NCI-H2196 (cell line): Measurements from ENCODE around the gene CYP27B1.
"Not testable (repeated sequence)": the region's sequence is repeated elsewhere in the genome, so short reads cannot be mapped to it uniquely, and the experiment has no call there.

Source experiments
- DNase-seq: peaks from one replicate; lab custom pipeline; 2025; ENCODE audit not compliant: unreplicated experiment; lab: John Stamatoyannopoulos, UW

The CYP27B1 gene

GRCh38 chr12:57793920-57794319 is 27.0 kb upstream of the CYP27B1 start:
- no peak for DNase-seq

- DNase-seq, result no peak
Measured at GRCh38 chr12:57783861-57784260, 17.0 kb upstream of the CYP27B1 start.

DNA sequence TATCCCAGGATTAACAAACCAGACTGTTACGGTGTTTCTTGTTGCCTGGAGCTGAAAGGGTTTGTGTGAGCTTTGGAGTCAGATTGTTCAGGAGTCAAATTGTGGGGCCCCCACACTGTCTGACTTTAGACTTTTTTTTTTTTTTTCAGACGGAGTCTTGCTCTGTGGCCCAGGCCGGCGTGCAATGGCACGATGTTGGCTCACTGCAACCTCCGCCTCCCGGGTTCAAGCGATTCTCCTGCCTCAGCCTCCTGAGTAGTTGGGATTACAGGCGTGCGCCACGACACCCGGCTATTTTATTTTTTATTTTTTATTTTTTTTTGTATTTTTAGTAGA is 16.6 kb upstream of the CYP27B1 start:
- DNase-seq, result no peak

GRCh38 chr12:57782608-57783465 is 16.0 kb upstream of the CYP27B1 start, which contains the start of gene TSFM:
Gene TSFM (plus strand): TSS chr12:57782787. CDS start chr12:57782802, 15 bp downstream.
- DNase-seq, result peak; percentile 97

DNA sequence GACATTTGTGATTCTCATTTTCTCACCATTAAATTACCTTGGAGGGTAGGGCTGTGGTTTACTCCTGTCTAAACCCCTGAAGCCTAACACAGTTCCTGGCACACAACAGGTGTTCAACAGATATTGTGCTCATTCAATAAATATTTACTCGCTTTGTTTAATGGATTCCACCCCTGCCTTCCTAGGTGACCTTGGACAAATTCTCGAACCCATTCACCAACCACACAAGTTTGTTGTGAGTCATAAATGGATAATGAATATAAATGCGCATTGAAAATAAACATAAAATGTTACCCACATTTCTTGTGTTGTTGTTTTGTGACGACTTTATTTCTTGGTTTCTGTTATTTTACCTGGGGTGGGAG is 15.3 kb upstream of the CYP27B1 start:
- DNase-seq, result no peak

GRCh38 chr12:57781801-57782200 is 14.9 kb upstream of the CYP27B1 start:
- no peak for DNase-seq

GRCh38 chr12:57781244-57781643 is 14.4 kb upstream of the CYP27B1 start:
- DNase-seq, result no peak

- no peak for DNase-seq
Measured at GRCh38 chr12:57780284-57780897, 13.5 kb upstream of the CYP27B1 start.

DNA sequence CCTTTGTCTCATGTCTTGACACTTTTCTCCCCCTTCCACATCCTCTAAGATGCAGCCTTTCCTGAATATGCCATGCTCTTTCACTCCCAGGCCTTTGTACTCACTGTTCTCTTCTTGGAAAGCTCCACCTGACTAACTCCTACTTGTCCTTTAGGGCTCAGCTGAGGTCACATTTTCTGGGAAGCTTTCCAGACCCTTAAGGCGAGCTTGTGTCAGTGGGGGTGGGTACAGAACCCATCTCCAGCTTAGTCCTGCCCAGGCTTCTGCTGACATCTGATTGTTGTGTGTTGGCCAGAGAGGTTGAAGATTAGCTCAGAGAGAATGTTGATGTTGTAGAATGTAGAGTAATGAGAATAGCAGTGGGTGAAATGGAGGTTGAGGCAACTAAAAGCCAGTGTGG is 12.9 kb upstream of the CYP27B1 start:
- DNase-seq, result no peak

DNA sequence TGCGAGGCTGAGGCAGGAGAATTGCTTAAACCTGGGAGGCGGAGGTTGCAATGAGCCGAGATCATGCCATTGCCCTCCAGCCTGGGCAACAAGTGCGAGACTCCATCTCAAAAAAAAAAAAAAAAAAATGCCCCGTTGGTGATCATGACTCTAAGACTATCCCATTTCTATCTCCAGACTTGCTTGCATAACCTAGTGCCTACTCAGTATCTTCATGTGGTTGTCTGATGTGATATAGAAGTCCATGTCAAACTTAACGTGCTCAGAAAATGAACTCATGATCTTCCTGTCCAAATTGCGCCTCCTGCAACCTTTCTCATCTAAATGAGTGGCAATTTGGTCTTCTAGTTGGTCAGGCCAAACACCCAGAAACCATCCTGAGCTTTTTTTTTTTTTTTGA is 11.0 kb upstream of the CYP27B1 start:
- no peak for DNase-seq

- DNase-seq, result no peak
Measured at GRCh38 chr12:57777367-57777766, 10.5 kb upstream of the CYP27B1 start.

DNA sequence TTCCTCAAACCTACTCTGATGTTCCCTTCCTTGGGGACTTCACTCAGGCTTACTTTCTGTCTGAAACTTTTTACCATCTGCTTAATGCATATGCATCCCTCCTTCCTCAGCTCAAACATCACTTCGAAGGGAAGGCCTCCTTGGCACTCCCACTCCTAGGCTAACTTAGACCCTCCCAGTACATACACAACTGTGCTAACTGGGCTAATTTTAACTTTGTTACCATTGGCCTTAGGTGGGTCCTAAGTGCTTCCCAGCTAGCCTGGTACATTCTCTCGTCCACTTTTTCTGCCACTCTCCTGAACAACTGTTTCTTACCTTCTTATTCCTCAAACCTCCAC is 9.3 kb upstream of the CYP27B1 start:
- DNase-seq, result no peak

GRCh38 chr12:57775563-57776246 is 8.8 kb upstream of the CYP27B1 start:
- DNase-seq, result no peak

- DNase-seq, result no peak
Measured at GRCh38 chr12:57775044-57775443, 8.2 kb upstream of the CYP27B1 start.

DNA sequence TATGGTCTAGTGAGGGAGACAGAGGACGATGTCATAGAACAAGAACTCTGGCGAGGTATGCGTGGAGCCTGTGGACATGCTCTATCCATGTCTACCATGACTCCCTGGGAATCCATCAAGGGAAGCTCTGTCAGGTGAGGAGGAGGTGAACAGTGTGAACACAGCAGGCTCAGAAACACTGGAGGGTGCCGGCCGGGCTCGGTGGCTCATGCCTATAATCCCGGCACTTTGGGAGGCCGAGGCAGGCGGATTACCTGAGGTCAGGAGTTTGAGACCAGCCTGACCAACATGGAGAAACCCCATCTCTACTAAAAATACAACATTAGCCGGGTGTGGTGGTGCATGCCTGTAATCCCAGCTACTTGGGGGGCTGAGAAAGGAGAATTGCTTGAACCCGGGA is 7.8 kb upstream of the CYP27B1 start:
- DNase-seq, result not testable (repeated sequence)

DNA sequence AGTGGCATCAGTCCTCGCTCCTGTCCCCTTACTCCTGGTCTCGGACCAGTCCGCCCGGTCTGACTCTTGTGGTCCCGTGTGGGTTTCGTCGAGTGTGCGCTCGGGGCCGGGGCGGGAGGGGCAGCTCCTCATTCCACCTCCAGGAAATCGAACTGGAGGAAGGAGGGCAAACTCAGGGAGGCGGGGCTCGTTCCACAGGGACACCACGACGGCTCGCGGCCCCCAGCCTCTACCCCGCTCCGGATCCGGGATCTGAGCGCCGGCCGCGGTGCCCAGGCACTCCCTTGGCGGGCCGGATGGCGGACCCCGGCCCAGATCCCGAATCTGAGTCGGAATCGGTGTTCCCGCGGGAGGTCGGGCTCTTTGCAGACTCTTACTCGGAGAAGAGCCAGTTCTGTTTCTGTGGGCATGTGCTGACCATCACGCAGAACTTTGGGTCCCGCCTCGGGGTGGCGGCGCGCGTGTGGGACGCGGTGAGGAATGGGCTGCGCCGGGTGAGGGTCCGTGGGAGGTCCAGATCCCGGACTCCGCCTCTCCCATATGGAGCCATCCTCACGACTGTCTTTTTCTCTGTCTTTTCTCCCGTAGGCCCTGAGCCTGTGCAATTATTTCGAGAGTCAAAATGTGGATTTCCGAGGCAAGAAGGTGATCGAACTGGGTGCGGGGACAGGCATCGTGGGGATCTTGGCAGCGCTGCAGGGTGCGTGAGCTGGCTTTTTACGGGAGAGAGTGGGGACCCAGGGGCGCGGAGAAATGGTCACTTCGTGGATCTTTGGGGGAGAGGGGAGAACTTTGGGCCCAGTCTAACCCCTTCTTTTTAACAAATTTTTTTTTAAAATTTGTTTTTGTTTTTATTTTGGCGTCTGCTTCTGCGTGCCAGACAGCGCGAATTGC is 5.8 kb upstream of the CYP27B1 start, which contains the start of gene EEF1AKMT3:
Gene EEF1AKMT3, plus strand, starts transcription at position 186 of the 894 bp plus-strand sequence. Its CDS starts 111 bp downstream, at position 297.
- DNase-seq, result peak; percentile 45

DNA sequence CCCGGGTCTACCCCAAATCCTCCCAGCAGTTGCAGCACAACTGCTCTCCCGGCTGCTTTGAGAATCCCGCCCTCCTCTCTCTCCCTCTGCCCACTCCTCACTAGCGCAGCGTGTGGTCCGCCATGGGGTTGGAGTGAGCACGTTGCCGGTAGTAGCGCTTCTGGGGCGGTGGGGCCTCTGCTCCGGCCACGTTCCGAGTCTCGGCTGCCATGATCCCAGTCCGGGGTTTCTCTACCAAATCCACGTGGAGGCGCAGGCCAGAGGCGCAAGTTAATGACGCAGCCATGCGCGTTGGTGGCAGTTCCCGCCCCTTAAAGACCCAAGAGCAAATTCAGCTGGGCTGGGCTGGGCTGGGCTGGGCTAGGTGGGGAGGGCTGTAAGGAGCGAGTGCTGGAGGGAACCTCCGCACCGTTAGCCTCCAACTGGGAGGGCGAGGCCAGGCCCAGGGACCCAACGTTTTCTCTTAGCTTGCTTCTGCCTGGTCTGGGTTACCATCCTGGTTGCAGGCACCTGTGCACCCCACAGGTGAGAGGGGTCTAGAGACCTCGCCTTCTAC is 5.1 kb upstream of the CYP27B1 start, which contains the start of gene METTL1:
Gene METTL1, minus strand, starts transcription at position 233 of the 556 bp plus-strand sequence. Its CDS starts 22 bp downstream, at position 211.
- peak; percentile 95 for DNase-seq

- peak; percentile 91 for DNase-seq
Measured at GRCh38 chr12:57771236-57771872, 4.5 kb upstream of the CYP27B1 start.

GRCh38 chr12:57770734-57771133 is 3.9 kb upstream of the CYP27B1 start:
- DNase-seq, result no peak

DNA sequence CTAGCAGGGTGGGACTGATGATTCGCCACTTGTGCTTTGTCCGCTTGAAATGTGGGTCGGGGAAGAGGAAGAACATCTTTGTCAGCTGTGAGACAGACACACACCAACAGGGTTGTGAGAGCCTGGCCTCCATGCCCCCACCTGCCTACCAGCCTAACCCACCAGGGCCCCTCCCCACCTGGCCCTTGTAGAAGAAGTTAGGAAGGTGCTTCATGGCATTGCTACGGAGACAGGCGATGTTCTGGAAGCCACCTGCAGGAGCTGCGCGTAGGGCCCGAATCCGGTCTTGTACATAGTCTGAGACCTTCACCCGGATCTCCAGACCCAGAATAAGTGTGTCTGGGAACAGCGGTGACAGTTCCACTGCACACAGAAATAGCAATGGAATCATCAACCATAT is 2.7 kb upstream of the CYP27B1 start:
- DNase-seq, result no peak
